Endodermal cell (in vitro differentiated cells): ENCODE results near the gene TMEM80. TPM values are rescaled to one million over a fixed set of nuclear protein-coding genes. Genes with fewer than 3 reads are reported as not detected.

ENCODE experiments used
- DNase-seq: peaks from one replicate; pipeline ENCODE4 v3.0.0-alpha.2; 2017
- H3K27ac ChIP-seq: 2 replicates; pipeline ENCODE4 v1.5.1; 2013; ENCODE audit warnings: mild to moderate bottlenecking, low read depth, low read length, moderate library complexity
- H3K27me3 ChIP-seq: 2 replicates; pipeline ENCODE4 v1.6.1; 2013; ENCODE audit warnings: mild to moderate bottlenecking, low read length, moderate library complexity; ENCODE audit not compliant: insufficient read depth, control insufficient read depth, poor library complexity, severe bottlenecking
- H3K36me3 ChIP-seq: 2 replicates; pipeline ENCODE4 v1.7.0; 2013; ENCODE audit warnings: mild to moderate bottlenecking, low read length, moderate library complexity; ENCODE audit not compliant: control insufficient read depth, insufficient read depth
- H3K4me1 ChIP-seq: one replicate; pipeline ENCODE4 v1.7.0; 2013; ENCODE audit warnings: low read length; ENCODE audit not compliant: control insufficient read depth, insufficient read depth
- H3K4me3 ChIP-seq: 2 replicates; pipeline ENCODE4 v1.5.1; 2013; ENCODE audit warnings: mild to moderate bottlenecking, low read length, moderate library complexity
- H3K9ac ChIP-seq: 2 replicates; pipeline ENCODE4 v1.6.1; 2013; ENCODE audit warnings: mild to moderate bottlenecking, low read length, moderate library complexity; ENCODE audit not compliant: poor library complexity, severe bottlenecking; ENCODE audit errors: extremely low read depth
- H3K9me3 ChIP-seq: 2 replicates; pipeline ENCODE4 v1.6.1; 2013; ENCODE audit warnings: mild to moderate bottlenecking, low read length, moderate library complexity; ENCODE audit not compliant: control insufficient read depth
- H3K27ac Mint-ChIP-seq: 2 replicates; pipeline ENCODE4 v1.8.0; 2020; ENCODE audit warnings: mixed read lengths
- H3K27me3 Mint-ChIP-seq: 2 replicates; pipeline ENCODE4 v1.8.0; 2021; ENCODE audit warnings: mild to moderate bottlenecking, mixed read lengths; ENCODE audit not compliant: insufficient read depth
- H3K36me3 Mint-ChIP-seq: 2 replicates; pipeline ENCODE4 v1.8.0; 2020; ENCODE audit warnings: low read depth, mixed read lengths
- H3K4me1 Mint-ChIP-seq: 2 replicates; pipeline ENCODE4 v1.8.0; 2020; ENCODE audit warnings: mixed read lengths
- H3K4me3 Mint-ChIP-seq: 2 replicates; pipeline ENCODE4 v1.8.0; 2020; ENCODE audit warnings: mild to moderate bottlenecking, moderate library complexity, mixed read lengths
- H3K9me3 Mint-ChIP-seq: 2 replicates; pipeline ENCODE4 v1.8.0; 2020; ENCODE audit warnings: mild to moderate bottlenecking, mixed read lengths
- CTCF ChIP-seq: fragments of 200-600 bp; sonication (generic); conservative IDR thresholded peaks from 2 replicates; pipeline ENCODE4 v1.5.0; 2021; ENCODE audit warnings: antibody characterized with exemption, mild to moderate bottlenecking
- whole genome bisulfite sequencing, 2 experiments: methylation state at CpG; one replicate each; pipeline versions ENCODE4 v1.1.5 to v1.1.7; 2013; ENCODE audit warnings: missing lambda C conversion rate in 2 of 2, mixed read lengths in 1 of 2; ENCODE audit not compliant: insufficient coverage in 1 of 2, insufficient read length in 1 of 2; 5-methylcytosine and 5-hydroxymethylcytosine counted together
- total RNA-seq, 2 donors: library from RNA; stranded (reverse); fragmentation: NEBNext Ultra II Directional in 1 of 2; extraction: Animal tissue kit (Norgen Biotek cat#: 25700) in 1 of 2; gene quantifications; 2 replicates in 1 of 2; 3 replicates in 1 of 2; pipeline ENCODE4 v1.2.1, GENCODE V29; 2021

TMEM80 gene
- total RNA-seq, 2 donors from 2014 or later = 13.2 to 19.1 TPM

GRCh38 chr11:725624-726202, 30.1 kb downstream of the TMEM80 start:
- Mint-ChIP-seq H3K9me3 (no peaks in the 10 kb centered on the region), H3K27me3 (peaks cover 26% of the 10 kb centered on the region), H3K36me3 (no peaks in the 10 kb centered on the region), H3K4me3 (peak overlapping the region; percentile 37), H3K27ac (no peak overlapping the region), H3K4me1 (no peaks in the 10 kb centered on the region)
- DNase-seq = peak; percentile 75
- Histone ChIP-seq H3K4me3 (no peak overlapping the region), H3K4me1 (no peaks in the 10 kb centered on the region), H3K27me3 (peaks cover 33% of the 10 kb centered on the region), H3K9me3 (no peaks in the 10 kb centered on the region), H3K27ac (no peak overlapping the region), H3K36me3 (no peaks in the 10 kb centered on the region), H3K9ac (no peak overlapping the region)
- WGBS, 2 experiments = 17 to 87% methylated on average over 3 to 50 of the region's 53 CpGs
- no peak for TF ChIP-seq CTCF

- peak; percentile 80 for DNase-seq
- Mint-ChIP-seq H3K4me3 (peak overlapping the region; percentile 37), H3K4me1 (no peaks in the 10 kb centered on the region), H3K9me3 (no peaks in the 10 kb centered on the region), H3K27me3 (peaks cover 24% of the 10 kb centered on the region), H3K36me3 (no peaks in the 10 kb centered on the region), H3K27ac (no peak overlapping the region)
- Histone ChIP-seq H3K9me3 (no peaks in the 10 kb centered on the region), H3K9ac (no peak overlapping the region), H3K27ac (no peak overlapping the region), H3K4me1 (no peaks in the 10 kb centered on the region), H3K4me3 (no peak overlapping the region), H3K36me3 (no peaks in the 10 kb centered on the region), H3K27me3 (peaks cover 33% of the 10 kb centered on the region)
- TF ChIP-seq CTCF = no peak
- WGBS, 2 experiments = 45 to 57% methylated on average over 29 to 61 of the region's 61 CpGs
These were observed 30.9 kb downstream of the TMEM80 start for GRCh38 chr11:726278-727220.

GRCh38 chr11:727281-727701, 31.7 kb downstream of the TMEM80 start:
- no peak overlapping the region for H3K27ac Mint-ChIP-seq

More at GRCh38 chr11:727281-727701, 31.7 kb downstream of the TMEM80 start:
- Histone ChIP-seq H3K4me3 (no peak overlapping the region), H3K27ac (no peak overlapping the region), H3K4me1 (no peaks in the 10 kb centered on the region), H3K36me3 (no peaks in the 10 kb centered on the region), H3K9me3 (no peaks in the 10 kb centered on the region), H3K9ac (no peak overlapping the region), H3K27me3 (peaks cover 33% of the 10 kb centered on the region)
- no peak for TF ChIP-seq CTCF
- H3K9me3 Mint-ChIP-seq = no peaks in the 10 kb centered on the region
- WGBS, 2 experiments = 92 to 99% methylated on average over 11 to 12 of the region's 12 CpGs
- H3K4me1 Mint-ChIP-seq = no peaks in the 10 kb centered on the region
- no peak for DNase-seq
- no peak overlapping the region for H3K4me3 Mint-ChIP-seq
- peaks cover 24% of the 10 kb centered on the region for H3K27me3 Mint-ChIP-seq
- H3K36me3 Mint-ChIP-seq = no peaks in the 10 kb centered on the region
